Vagina (tissue), 2 donors: Measurements from ENCODE around the gene RAB3IP.

ENCODE experiments used
- POLR2AphosphoS5 ChIP-seq, 2 donors: sonication (generic); formaldehyde crosslinking; IDR thresholded peaks; one replicate each; pipeline ENCODE4 v1.9.0; 2017; ENCODE audit warnings: antibody characterized with exemption in 2 of 2, mild to moderate bottlenecking in 2 of 2, low read depth in 1 of 2; ENCODE audit not compliant: insufficient read depth in 1 of 2
- TF ChIP-seq, protein P1 (sequence below), 3 experiments: fragments of 450-650 bp in 2 of 3; fragments of 200-600 bp in 1 of 3; sonication (generic) in 1 of 3; IDR thresholded peaks; one replicate each; pipeline ENCODE4 v1.5.1; 2017 to 2019; ENCODE audit warnings: antibody characterized with exemption in 3 of 3, mild to moderate bottlenecking in 2 of 3, moderate library complexity in 2 of 3

DNA sequence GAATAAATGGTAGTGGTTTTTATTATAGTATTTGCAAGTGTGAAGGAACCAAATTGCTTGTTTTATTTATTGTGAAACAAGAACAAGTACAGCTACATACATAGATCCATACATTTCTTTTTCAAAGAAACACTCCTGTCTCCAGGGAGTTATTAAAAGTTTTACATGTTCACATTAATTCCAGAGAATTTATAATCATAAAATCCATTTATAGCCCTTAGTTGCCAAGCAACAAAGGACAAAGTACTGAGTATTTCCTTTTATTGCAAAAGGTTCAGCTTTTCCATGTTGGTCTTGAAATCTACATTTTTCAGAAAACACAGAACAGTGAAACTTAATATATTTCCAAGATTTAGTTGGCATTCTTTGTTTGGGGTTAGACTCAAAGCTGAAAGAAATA, 95.9 kb downstream of the RAB3IP start:
- TF ChIP-seq POLR2AphosphoS5 (IDR thresholded peaks at IDR 0.05; ENCODE audit: insufficient read depth in 1 of 2, low read depth in 1 of 2), result no peak
- TF ChIP-seq, protein P1, sequence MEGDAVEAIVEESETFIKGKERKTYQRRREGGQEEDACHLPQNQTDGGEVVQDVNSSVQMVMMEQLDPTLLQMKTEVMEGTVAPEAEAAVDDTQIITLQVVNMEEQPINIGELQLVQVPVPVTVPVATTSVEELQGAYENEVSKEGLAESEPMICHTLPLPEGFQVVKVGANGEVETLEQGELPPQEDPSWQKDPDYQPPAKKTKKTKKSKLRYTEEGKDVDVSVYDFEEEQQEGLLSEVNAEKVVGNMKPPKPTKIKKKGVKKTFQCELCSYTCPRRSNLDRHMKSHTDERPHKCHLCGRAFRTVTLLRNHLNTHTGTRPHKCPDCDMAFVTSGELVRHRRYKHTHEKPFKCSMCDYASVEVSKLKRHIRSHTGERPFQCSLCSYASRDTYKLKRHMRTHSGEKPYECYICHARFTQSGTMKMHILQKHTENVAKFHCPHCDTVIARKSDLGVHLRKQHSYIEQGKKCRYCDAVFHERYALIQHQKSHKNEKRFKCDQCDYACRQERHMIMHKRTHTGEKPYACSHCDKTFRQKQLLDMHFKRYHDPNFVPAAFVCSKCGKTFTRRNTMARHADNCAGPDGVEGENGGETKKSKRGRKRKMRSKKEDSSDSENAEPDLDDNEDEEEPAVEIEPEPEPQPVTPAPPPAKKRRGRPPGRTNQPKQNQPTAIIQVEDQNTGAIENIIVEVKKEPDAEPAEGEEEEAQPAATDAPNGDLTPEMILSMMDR (IDR thresholded peaks at IDR 0.05), result no peak
